Right lobe of liver (tissue), 4 donors: Measurements from ENCODE around the gene PHF10.

Experiments
- POLR2A ChIP-seq: fragments of 450-650 bp; IDR thresholded peaks from one replicate; pipeline ENCODE4 v1.6.1; 2017; ENCODE audit warnings: antibody characterized with exemption, mild to moderate bottlenecking
- TF ChIP-seq, protein P1 (sequence below), 4 donors: fragments of 200-600 bp in 3 of 4; fragments of 450-650 bp in 1 of 4; IDR thresholded peaks; one replicate each; pipeline versions ENCODE4 v1.5.1 to v1.8.0; 2016 to 2022; ENCODE audit warnings: antibody characterized with exemption in 4 of 4, mild to moderate bottlenecking in 2 of 4
- donor health status: DM: no; HTN: no; CAD: no.
- donor health status: DM: no; HTN: no; CAD: no.
- donor health status: DM: no; HTN: yes; CAD: no.

DNA sequence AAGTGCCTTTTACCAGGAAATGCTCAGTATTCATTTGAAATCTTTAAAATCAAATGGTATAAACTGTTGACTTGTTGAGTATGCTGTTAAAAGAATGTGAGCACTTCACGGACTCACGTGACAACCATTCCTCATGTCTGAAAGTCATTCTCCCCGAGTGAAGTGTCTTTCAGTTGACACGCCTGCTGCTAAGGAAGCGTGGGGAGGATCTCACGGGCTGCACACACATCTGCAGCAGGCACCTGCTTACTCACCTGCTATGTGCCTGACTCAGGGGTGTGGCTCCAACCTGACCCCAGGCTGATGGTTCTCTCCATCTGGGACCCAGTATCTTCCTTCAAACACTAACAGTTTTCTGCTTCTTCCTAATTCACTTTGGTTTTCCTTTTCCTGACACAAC is 55.2 kb downstream of the PHF10 start:
- TF ChIP-seq, protein P1, sequence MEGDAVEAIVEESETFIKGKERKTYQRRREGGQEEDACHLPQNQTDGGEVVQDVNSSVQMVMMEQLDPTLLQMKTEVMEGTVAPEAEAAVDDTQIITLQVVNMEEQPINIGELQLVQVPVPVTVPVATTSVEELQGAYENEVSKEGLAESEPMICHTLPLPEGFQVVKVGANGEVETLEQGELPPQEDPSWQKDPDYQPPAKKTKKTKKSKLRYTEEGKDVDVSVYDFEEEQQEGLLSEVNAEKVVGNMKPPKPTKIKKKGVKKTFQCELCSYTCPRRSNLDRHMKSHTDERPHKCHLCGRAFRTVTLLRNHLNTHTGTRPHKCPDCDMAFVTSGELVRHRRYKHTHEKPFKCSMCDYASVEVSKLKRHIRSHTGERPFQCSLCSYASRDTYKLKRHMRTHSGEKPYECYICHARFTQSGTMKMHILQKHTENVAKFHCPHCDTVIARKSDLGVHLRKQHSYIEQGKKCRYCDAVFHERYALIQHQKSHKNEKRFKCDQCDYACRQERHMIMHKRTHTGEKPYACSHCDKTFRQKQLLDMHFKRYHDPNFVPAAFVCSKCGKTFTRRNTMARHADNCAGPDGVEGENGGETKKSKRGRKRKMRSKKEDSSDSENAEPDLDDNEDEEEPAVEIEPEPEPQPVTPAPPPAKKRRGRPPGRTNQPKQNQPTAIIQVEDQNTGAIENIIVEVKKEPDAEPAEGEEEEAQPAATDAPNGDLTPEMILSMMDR (IDR thresholded peaks at IDR 0.05), result no peak
- TF ChIP-seq POLR2A, result no peak
